B cell (primary cell): ENCODE data around the gene TFAP2C. TPM values are rescaled to one million over a fixed set of nuclear protein-coding genes. Genes with fewer than 3 reads are reported as not detected.

Source experiments
- ATAC-seq: fragments of 200-7000 bp; cut with Tn5 transposase; one replicate; pipeline ENCODE4 v1.10.0; 2021; ENCODE audit warnings: low read depth, mild to moderate bottlenecking, moderate number of reproducible peaks, moderate library complexity
- CTCF ChIA-PET: fragments of 350-600 bp; sonication (Branson Sonifier 250); formaldehyde crosslinking; loops from one replicate; lab custom pipeline; 2021; ENCODE audit warnings: antibody characterized with exemption, inconsistent platforms; lab: Charles Lee
- POLR2A ChIA-PET: fragments of 350-600 bp; sonication (Branson Sonifier 250); formaldehyde crosslinking; loops from one replicate; lab custom pipeline; 2021; ENCODE audit warnings: antibody characterized with exemption; lab: Charles Lee
- DNase-seq: peaks from one replicate; pipeline ENCODE4 v3.0.0; 2013
- H2AFZ ChIP-seq: 2 replicates; pipeline ENCODE4 v1.6.1; 2012; ENCODE audit warnings: mild to moderate bottlenecking, low read depth, low read length; ENCODE audit not compliant: insufficient read depth, poor library complexity, severe bottlenecking
- H3K27ac ChIP-seq, 2 donors: 1 replicate in 1 of 2; 2 replicates in 1 of 2; pipeline ENCODE4 v1.5.1; 2012 to 2013; ENCODE audit warnings: low read length in 2 of 2, mild to moderate bottlenecking in 2 of 2, moderate library complexity in 1 of 2
- H3K27me3 ChIP-seq, 4 experiments: fragments of 200-600 bp in 1 of 4; sonication (generic) in 1 of 4; replicated peaks in 1 of 4; 1 replicate in 2 of 4; 2 replicates in 2 of 4; pipeline versions ENCODE4 v1.6.1 to v1.7.0; 2013 to 2016; ENCODE audit warnings: low read length in 3 of 4, mild to moderate bottlenecking in 2 of 4, mixed read lengths in 1 of 4, moderate library complexity in 1 of 4; ENCODE audit not compliant: insufficient read depth in 4 of 4, control insufficient read depth in 3 of 4; ENCODE audit errors: control extremely low read depth in 1 of 4
- H3K36me3 ChIP-seq, 2 experiments: replicated peaks in 1 of 2; 1 replicate in 1 of 2; 2 replicates in 1 of 2; pipeline versions ENCODE4 v1.6.1 to v1.7.1; 2013; ENCODE audit warnings: low read length in 1 of 2; ENCODE audit not compliant: insufficient read depth in 2 of 2, control insufficient read depth in 1 of 2; ENCODE audit errors: control extremely low read depth in 1 of 2, extremely low read depth in 1 of 2
- H3K4me1 ChIP-seq, 2 donors: fragments of 200-600 bp in 1 of 2; sonication (generic) in 1 of 2; 1 replicate in 1 of 2; 2 replicates in 1 of 2; pipeline versions ENCODE4 v1.5.1 to v1.6.1; 2013 to 2017; ENCODE audit warnings: low read length in 2 of 2; ENCODE audit not compliant: control insufficient read depth in 2 of 2, insufficient read depth in 2 of 2
- H3K4me2 ChIP-seq: replicated peaks from 2 replicates; pipeline ENCODE3; 2012; ENCODE audit warnings: mild to moderate bottlenecking, low read depth, low read length; ENCODE audit not compliant: poor library complexity, severe bottlenecking
- H3K4me3 ChIP-seq, 5 experiments: fragments of 200-600 bp in 1 of 5; sonication (generic) in 1 of 5; 1 replicate in 3 of 5; 2 replicates in 2 of 5; pipeline versions ENCODE4 v1.5.1 to v1.7.0; 2011 to 2016; ENCODE audit warnings: low read length in 4 of 5, mild to moderate bottlenecking in 4 of 5, low read depth in 2 of 5, control low read depth in 1 of 5, moderate library complexity in 1 of 5; ENCODE audit not compliant: insufficient read depth in 1 of 5; ENCODE audit errors: control extremely low read depth in 1 of 5, extremely low read depth in 1 of 5
- H3K79me2 ChIP-seq: fragments of 200-600 bp; sonication (generic); one replicate; pipeline ENCODE4 v1.6.0; 2016; ENCODE audit warnings: low read length; ENCODE audit not compliant: control insufficient read depth, insufficient read depth
- H3K9ac ChIP-seq: fragments of 200-600 bp; sonication (generic); 2 replicates; pipeline ENCODE4 v1.6.1; 2017; ENCODE audit warnings: mild to moderate bottlenecking, low read length, moderate library complexity
- H3K9me3 ChIP-seq, 3 donors: one replicate each; pipeline versions ENCODE4 v1.6.1 to v1.7.1; 2013; ENCODE audit warnings: low read length in 2 of 3; ENCODE audit not compliant: control insufficient read depth in 2 of 3, insufficient read depth in 1 of 3; ENCODE audit errors: control extremely low read depth in 1 of 3
- H4K20me1 ChIP-seq: 2 replicates; pipeline ENCODE4 v1.6.0; 2012; ENCODE audit warnings: mild to moderate bottlenecking, low read length; ENCODE audit not compliant: insufficient read depth, control insufficient read depth, poor library complexity, severe bottlenecking
- H3K27ac Mint-ChIP-seq: one replicate; pipeline ENCODE4 v1.8.0; 2021; ENCODE audit warnings: mixed read lengths
- H3K27me3 Mint-ChIP-seq: one replicate; pipeline ENCODE4 v1.8.0; 2021; ENCODE audit warnings: mixed read lengths
- H3K4me1 Mint-ChIP-seq: one replicate; pipeline ENCODE4 v1.8.0; 2021; ENCODE audit warnings: mixed read lengths
- H3K4me3 Mint-ChIP-seq: one replicate; pipeline ENCODE4 v1.8.0; 2021; ENCODE audit warnings: mixed read lengths
- H3K9me3 Mint-ChIP-seq: one replicate; pipeline ENCODE4 v1.8.0; 2022; ENCODE audit warnings: mixed read lengths; ENCODE audit not compliant: insufficient read depth
- CTCF ChIP-seq: fragments of 200-600 bp; IDR thresholded peaks from one replicate; pipeline ENCODE4 v1.8.0; 2022; ENCODE audit warnings: antibody characterized with exemption, mild to moderate bottlenecking
- EZH2 ChIP-seq: IDR thresholded peaks from 2 replicates; pipeline ENCODE4 v1.6.1; 2012; ENCODE audit warnings: borderline replicate concordance, low read depth, mild to moderate bottlenecking, moderate library complexity, low read length; ENCODE audit not compliant: insufficient read depth, poor library complexity, severe bottlenecking
- WGBS: methylation state at CpG from one replicate; pipeline ENCODE4 v1.1.5; 2013; ENCODE audit warnings: missing lambda C conversion rate; ENCODE audit not compliant: insufficient coverage; 5-methylcytosine and 5-hydroxymethylcytosine counted together
- intact Hi-C: fragments of 100-400 bp; cut with micrococcal nuclease; formaldehyde crosslinking; loops from one replicate; pipeline ENCODE4 v1.10.0; 2022
- polyA plus RNA-seq: library from polyadenylated mRNA; depleted of rRNA; stranded (reverse); fragments of >200 nt; gene quantifications from 2 replicates; pipeline ENCODE4 v1.2.3, GENCODE V29; 2012
- total RNA-seq, 2 donors: library from RNA; stranded (reverse); fragments of 120-200 nt in 1 of 2; gene quantifications; 1 replicate in 1 of 2; 2 replicates in 1 of 2; pipeline versions ENCODE4 v1.2.3 to v1.2.4, GENCODE V29; 2013 to 2022

The TFAP2C gene
- total and polyA plus RNA-seq, 2 donors (not counting 1 experiment from before 2014, with no cell fraction given): not detected

GRCh38 chr20:56628015-56628872, 862 bp upstream of the TFAP2C start:
- peak overlapping the region; percentile 61 for H3K4me3 Mint-ChIP-seq
- Histone ChIP-seq H3K27ac (no peak overlapping the region), H3K4me1 (peaks cover 18 to 22% of the 10 kb centered on the region in 2 donors), H4K20me1 (no peaks in the 10 kb centered on the region), H2AFZ (no peak overlapping the region), H3K27me3 (peaks cover 0 to 78% (median 34%) of the 10 kb centered on the region in 4 experiments), H3K79me2 (no peaks in the 10 kb centered on the region), H3K4me2 (peak overlapping the region; percentile 53), H3K4me3 (peak overlapping the region in 1 of 5 experiments; percentile 9), H3K9ac (no peak overlapping the region), H3K9me3 (peaks cover 0 to 34% (median 0%) of the 10 kb centered on the region in 3 donors), H3K36me3 (no peaks in the 10 kb centered on the region)
- no peak for DNase-seq
- peaks cover 12% of the 10 kb centered on the region for H3K4me1 Mint-ChIP-seq
- H3K27me3 Mint-ChIP-seq: peaks cover 39% of the 10 kb centered on the region
- no peak for ATAC-seq
- ChIA-PET CTCF (no interaction called here), POLR2A (no interaction called here)
- 6% methylated on average over 41 of the region's 48 CpGs for WGBS
- no peak overlapping the region for H3K27ac Mint-ChIP-seq
- H3K9me3 Mint-ChIP-seq: no peaks in the 10 kb centered on the region
- intact Hi-C loops: no loop called here
- TF ChIP-seq CTCF: no peak
- no peak for TF ChIP-seq EZH2

- intact Hi-C loops: no loop called here
- Mint-ChIP-seq H3K9me3 (no peaks in the 10 kb centered on the region), H3K27ac (no peak overlapping the region), H3K27me3 (peaks cover 46% of the 10 kb centered on the region), H3K4me1 (peaks cover 12% of the 10 kb centered on the region), H3K4me3 (peak overlapping the region; percentile 44)
- WGBS: 7% methylated on average over 39 of the region's 39 CpGs
- Histone ChIP-seq H3K9me3 (peaks cover 0 to 34% (median 0%) of the 10 kb centered on the region in 3 donors), H3K27me3 (peaks cover 0 to 71% (median 35%) of the 10 kb centered on the region in 4 experiments), H3K36me3 (no peaks in the 10 kb centered on the region), H2AFZ (peak overlapping the region; percentile 22), H3K4me2 (peak overlapping the region; percentile 53), H3K4me1 (peaks cover 18 to 22% of the 10 kb centered on the region in 2 donors), H3K79me2 (no peaks in the 10 kb centered on the region), H4K20me1 (no peaks in the 10 kb centered on the region), H3K27ac (no peak overlapping the region), H3K9ac (peak overlapping the region; percentile 14), H3K4me3 (no peak overlapping the region)
- ATAC-seq: no peak
- TF ChIP-seq EZH2 (no peak), CTCF (no peak)
- DNase-seq: no peak
- ChIA-PET POLR2A (no interaction called here), CTCF (no interaction called here)
Observed at GRCh38 chr20:56629464-56630085, 469 bp downstream of the TFAP2C start.
